ENCODE data around the gene AUTS2.

The AUTS2 gene

DNA sequence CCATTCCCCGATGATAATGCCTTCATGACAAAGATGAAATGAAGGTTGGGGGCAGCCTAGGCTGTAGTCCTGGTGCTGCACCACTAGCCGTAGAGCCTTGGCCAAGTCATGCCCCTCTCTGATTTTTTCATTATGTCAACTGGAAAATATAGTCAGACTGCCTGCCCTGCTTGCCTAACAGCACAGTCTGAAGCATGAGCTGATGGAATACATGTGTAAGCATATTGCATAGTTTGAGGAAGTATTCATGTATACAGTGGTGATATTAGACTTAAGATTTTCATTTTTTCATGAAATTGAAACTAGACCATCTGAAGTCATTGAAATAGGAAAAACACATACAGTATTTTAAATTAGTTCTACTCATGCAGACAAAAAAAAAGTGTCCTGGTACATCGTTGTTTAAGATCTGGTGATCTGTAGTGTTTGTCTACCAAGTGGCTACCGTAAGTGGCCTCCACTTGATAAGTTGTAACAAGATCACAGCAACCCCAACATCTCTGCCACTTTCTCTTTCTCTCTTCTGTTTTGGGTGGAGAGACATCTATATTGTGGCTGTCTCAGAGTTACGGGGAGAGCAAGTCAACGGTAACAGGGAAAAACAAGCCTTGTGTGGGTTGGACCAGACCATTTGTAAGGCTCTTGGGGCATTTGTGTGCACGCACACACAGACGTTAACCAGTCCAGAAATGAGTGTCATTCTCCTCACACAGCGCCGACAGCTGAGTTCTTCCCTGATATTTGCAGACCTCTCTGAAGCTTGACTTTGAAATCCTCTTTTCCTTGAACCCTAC, 817.1 kb downstream of the AUTS2 start:
- H3K4me3 ChIP-seq (ENCODE audit: low read length), result no peak overlapping the region
- TF ChIP-seq, protein P1, sequence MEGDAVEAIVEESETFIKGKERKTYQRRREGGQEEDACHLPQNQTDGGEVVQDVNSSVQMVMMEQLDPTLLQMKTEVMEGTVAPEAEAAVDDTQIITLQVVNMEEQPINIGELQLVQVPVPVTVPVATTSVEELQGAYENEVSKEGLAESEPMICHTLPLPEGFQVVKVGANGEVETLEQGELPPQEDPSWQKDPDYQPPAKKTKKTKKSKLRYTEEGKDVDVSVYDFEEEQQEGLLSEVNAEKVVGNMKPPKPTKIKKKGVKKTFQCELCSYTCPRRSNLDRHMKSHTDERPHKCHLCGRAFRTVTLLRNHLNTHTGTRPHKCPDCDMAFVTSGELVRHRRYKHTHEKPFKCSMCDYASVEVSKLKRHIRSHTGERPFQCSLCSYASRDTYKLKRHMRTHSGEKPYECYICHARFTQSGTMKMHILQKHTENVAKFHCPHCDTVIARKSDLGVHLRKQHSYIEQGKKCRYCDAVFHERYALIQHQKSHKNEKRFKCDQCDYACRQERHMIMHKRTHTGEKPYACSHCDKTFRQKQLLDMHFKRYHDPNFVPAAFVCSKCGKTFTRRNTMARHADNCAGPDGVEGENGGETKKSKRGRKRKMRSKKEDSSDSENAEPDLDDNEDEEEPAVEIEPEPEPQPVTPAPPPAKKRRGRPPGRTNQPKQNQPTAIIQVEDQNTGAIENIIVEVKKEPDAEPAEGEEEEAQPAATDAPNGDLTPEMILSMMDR (conservative IDR thresholded peaks at IDR 0.05; ENCODE audit: low read length), result no peak
- no peak for DNase-seq (ENCODE audit: low read depth)

DNA sequence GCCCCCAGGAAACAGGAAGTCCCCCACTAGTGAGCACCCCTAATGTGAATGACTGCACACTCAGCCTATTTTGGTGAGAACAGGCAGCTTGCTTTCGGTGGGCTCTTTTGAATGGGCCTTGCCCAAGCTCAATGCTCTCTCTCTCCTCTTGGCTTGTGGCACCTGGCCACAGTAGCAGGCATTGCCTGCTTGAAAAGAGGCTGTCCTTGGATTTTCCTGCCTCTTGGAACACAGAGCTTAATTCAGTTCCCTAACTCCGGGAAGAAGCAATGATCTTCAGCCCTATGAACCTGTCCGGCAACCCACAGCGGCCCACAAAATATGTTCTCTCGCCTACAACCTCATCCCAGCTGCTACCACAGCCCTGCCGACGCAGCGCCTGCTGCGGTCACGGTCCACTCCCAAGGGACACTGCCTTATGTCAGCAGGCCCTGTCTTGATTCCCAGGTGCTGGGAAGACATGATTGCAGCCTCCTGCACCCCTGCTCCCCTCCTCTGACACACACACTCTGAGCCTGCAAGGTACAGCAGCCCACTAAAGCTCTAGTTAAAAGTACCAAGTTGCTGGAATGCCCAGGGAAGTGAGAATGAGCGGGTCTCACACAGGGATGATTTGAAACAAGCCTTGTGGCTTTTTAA, 818.2 kb downstream of the AUTS2 start:
- no peak overlapping the region for H3K4me3 ChIP-seq (ENCODE audit: low read length)
- no peak for DNase-seq (ENCODE audit: low read depth)
- TF ChIP-seq, protein P1 (conservative IDR thresholded peaks at IDR 0.05; ENCODE audit: low read length), result no peak

DNA sequence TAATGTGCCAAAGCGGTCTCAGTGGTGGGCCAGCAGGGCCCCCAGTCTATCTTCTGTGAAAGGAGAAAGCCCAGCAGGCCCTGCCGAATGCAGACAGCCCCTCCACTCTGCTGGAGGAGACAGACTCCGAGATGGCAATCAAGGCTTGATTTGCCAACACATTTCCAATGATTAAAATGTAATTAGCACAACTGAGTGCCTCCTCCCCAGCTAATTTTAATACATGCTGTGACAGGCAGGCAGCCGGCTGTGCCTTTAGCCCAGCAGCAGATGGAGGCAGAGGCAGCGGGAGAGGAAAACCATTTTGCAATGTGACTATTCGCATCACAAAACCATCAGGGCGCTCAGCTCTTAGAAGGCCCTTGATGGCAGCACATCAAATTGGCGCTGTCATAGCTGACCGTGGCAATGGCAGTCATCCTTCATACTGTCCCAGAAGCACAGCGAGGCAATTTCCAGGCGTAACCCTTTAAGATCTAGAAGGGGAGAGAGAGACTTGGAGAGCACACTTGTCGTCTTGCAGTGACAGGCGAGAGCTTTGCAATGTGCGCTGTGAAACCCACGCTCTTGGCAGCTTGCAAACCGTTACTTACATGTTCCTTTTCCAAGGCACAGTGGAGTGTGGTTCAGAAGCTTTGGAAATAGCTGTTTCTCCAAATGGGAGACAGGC, 818.8 kb downstream of the AUTS2 start:
- TF ChIP-seq, protein P1 (conservative IDR thresholded peaks at IDR 0.05; ENCODE audit: low read length), result peak; percentile 18
- no peak overlapping the region for H3K4me3 ChIP-seq (ENCODE audit: low read length)
- DNase-seq (ENCODE audit: low read depth), result no peak

DNA sequence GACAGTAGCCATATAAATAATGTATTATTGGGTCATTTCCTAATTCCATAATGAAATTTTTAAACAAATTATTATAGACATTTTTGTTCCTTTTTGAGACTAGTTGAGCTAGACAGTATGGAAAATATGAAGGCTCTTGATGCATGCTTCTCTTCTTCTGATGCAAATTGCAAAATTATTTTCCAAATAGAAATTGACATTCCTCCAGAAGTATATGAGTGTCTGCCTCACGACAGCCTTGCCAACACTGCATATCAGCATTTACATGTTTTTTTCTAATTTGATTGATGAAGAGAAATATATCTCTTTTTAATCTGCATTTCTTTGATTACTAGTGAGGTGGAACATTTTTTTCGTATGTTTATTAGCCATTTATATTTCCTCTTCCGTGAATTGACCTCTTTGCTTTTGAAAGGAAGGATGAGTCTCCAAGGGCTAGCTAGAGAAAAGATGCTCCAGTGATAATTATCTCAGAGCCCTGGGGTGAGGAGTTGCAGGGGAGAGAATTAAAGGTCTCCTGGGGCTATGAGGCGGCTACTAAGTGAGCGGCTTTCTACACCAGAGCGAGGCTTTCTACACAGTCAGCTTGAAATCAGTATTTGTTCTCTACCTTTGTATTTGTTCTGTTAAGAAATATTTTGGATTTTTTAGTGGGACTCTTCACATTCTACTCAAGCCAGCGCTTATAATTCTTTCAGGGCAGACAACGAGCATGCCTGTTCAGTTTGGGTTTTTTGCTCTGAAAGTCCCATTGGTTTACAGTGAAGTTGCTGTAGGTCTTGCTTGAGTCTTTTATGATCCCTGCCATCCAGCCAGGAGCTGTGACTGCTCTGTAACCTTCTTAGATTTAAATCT, 821.5 kb downstream of the AUTS2 start:
- H3K4me3 ChIP-seq (ENCODE audit: low read length), result no peak overlapping the region
- TF ChIP-seq, protein P1 (conservative IDR thresholded peaks at IDR 0.05; ENCODE audit: low read length), result no peak
- no peak for DNase-seq (ENCODE audit: low read depth)

DNA sequence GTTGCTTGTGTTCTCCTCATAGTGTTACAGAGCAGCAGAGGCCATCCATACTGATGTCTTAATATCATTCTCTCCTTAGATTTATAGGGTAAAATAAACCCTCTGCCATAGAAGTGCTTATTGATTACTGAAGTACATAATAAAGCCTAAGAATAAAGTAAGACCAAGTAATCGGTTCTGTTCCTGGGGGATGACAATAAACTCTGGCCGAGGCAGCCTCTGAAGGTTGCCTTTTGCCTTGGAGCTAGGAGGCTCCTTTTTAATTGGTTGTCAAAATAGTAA, 822.0 kb downstream of the AUTS2 start:
- no peak for DNase-seq (ENCODE audit: low read depth)
- TF ChIP-seq, protein P1 (conservative IDR thresholded peaks at IDR 0.05; ENCODE audit: low read length), result no peak
- no peak overlapping the region for H3K4me3 ChIP-seq (ENCODE audit: low read length)

DNA sequence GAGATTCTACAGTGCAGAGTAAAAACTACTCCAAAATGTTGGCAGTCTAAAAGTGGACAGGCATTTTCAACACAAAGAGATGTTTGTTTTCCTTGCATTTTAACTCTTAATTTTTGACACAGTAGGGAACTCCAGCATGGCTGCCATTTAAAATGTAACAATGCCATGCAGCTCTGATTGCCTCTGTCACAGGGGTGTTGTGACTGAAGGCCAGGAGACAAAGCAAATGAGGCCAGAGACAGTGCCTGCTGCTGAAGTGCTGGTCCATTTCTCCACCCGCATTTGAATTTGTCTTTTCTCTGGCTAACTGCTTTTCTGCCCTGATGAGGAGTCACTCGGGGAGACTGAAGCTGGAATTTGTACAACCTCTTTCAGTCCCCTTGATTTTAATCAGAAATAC, 823.0 kb downstream of the AUTS2 start:
- DNase-seq (ENCODE audit: low read depth), result no peak
- TF ChIP-seq, protein P1 (conservative IDR thresholded peaks at IDR 0.05; ENCODE audit: low read length), result no peak
- no peak overlapping the region for H3K4me3 ChIP-seq (ENCODE audit: low read length)

Measured in AG10803 (cell line).